ENCODE data around the gene KIF1B. TPM values are rescaled to one million over a fixed set of nuclear protein-coding genes. Genes with fewer than 3 reads are reported as not detected.

KIF1B gene
- total and polyA plus RNA-seq, 4 donors = 8.4 to 40.9 (median 8.9) TPM

- Histone ChIP-seq H3K9me3 (ENCODE audit: control insufficient read depth in 4 of 4, low read length in 3 of 4) (no peaks in the 10 kb centered on the region), H3K27ac (ENCODE audit: low read depth in 1 of 2, low read length in 2 of 2) (no peak overlapping the region), H3K27me3 (ENCODE audit: control insufficient read depth in 4 of 4, insufficient read depth in 4 of 4, low read length in 3 of 4) (no peaks in the 10 kb centered on the region), H3K4me1 (ENCODE audit: control insufficient read depth in 4 of 4, insufficient read depth in 4 of 4, low read length in 3 of 4) (no peaks in the 10 kb centered on the region), H3K9ac (ENCODE audit: low read depth in 1 of 2, low read length in 2 of 2) (no peak overlapping the region), H3K36me3 (ENCODE audit: control insufficient read depth in 4 of 4, insufficient read depth in 3 of 4, low read depth in 1 of 4, low read length in 3 of 4) (peaks cover 10 to 31% (median 29%) of the 10 kb centered on the region in 4 donors), H3K4me3 (ENCODE audit: low read depth in 1 of 3, low read length in 3 of 3) (no peak overlapping the region)
- TF ChIP-seq GABPA (IDR thresholded peaks at IDR 0.05 in 1 of 2, conservative IDR thresholded peaks at IDR 0.05 in 1 of 2) (no peak), RAD21 (IDR thresholded peaks at IDR 0.05) (no peak), RXRA (IDR thresholded peaks at IDR 0.05) (no peak), MAX (IDR thresholded peaks at IDR 0.05) (no peak), NR2F2 (IDR thresholded peaks at IDR 0.05) (no peak), SP1 (IDR thresholded peaks at IDR 0.05) (no peak), FOXA2 (IDR thresholded peaks at IDR 0.05) (no peak), ATF3 (IDR thresholded peaks at IDR 0.05) (no peak), JUND (IDR thresholded peaks at IDR 0.05) (no peak), HNF4A (conservative IDR thresholded peaks at IDR 0.05) (no peak), HNF4G (IDR thresholded peaks at IDR 0.05) (no peak), EGR1 (IDR thresholded peaks at IDR 0.05; ENCODE audit: low read depth in 2 of 2) (no peak), CTCF (IDR thresholded peaks at IDR 0.05; ENCODE audit: low read depth, low read length, missing input control) (no peak), YY1 (IDR thresholded peaks at IDR 0.05) (no peak)
- 85% methylated on average over 5 of the region's 5 CpGs for WGBS
- no peak for DNase-seq (ENCODE audit: low spot score)
Measured at GRCh38 chr1:10177876-10178275, 32.5 kb upstream of the KIF1B start.

GRCh38 chr1:10178597-10179405, 31.6 kb upstream of the KIF1B start:
- no peak overlapping the region for H3K4me3 ChIP-seq (ENCODE audit: low read depth in 1 of 3, low read length in 3 of 3)
- no peak for TF ChIP-seq TAF1 (conservative IDR thresholded peaks at IDR 0.05)
- 89% methylated on average over 22 of the region's 22 CpGs for WGBS
- no peak overlapping the region for H3K27ac ChIP-seq (ENCODE audit: low read depth in 1 of 2, low read length in 2 of 2)
- no peaks in the 10 kb centered on the region for H3K27me3 ChIP-seq (ENCODE audit: control insufficient read depth in 4 of 4, insufficient read depth in 4 of 4, low read length in 3 of 4)
- H3K4me1 ChIP-seq (ENCODE audit: control insufficient read depth in 4 of 4, insufficient read depth in 4 of 4, low read length in 3 of 4) = no peaks in the 10 kb centered on the region
- H3K9ac ChIP-seq (ENCODE audit: low read depth in 1 of 2, low read length in 2 of 2) = no peak overlapping the region
- DNase-seq (ENCODE audit: low spot score) = no peak
- no peaks in the 10 kb centered on the region for H3K9me3 ChIP-seq (ENCODE audit: control insufficient read depth in 4 of 4, low read length in 3 of 4)
- H3K36me3 ChIP-seq (ENCODE audit: control insufficient read depth in 4 of 4, insufficient read depth in 3 of 4, low read depth in 1 of 4, low read length in 3 of 4) = peaks cover 10 to 27% (median 26%) of the 10 kb centered on the region in 4 donors

- H3K27ac ChIP-seq (ENCODE audit: low read depth in 1 of 2, low read length in 2 of 2) = no peak overlapping the region
- no peak for DNase-seq (ENCODE audit: low spot score)
- H3K27me3 ChIP-seq (ENCODE audit: control insufficient read depth in 4 of 4, insufficient read depth in 4 of 4, low read length in 3 of 4) = no peaks in the 10 kb centered on the region
- 96% methylated on average over 23 of the region's 23 CpGs for WGBS
- H3K4me3 ChIP-seq (ENCODE audit: low read depth in 1 of 3, low read length in 3 of 3) = no peak overlapping the region
- peaks cover 10 to 27% (median 26%) of the 10 kb centered on the region in 4 donors for H3K36me3 ChIP-seq (ENCODE audit: control insufficient read depth in 4 of 4, insufficient read depth in 3 of 4, low read depth in 1 of 4, low read length in 3 of 4)
- no peak overlapping the region for H3K9ac ChIP-seq (ENCODE audit: low read depth in 1 of 2, low read length in 2 of 2)
- no peaks in the 10 kb centered on the region for H3K4me1 ChIP-seq (ENCODE audit: control insufficient read depth in 4 of 4, insufficient read depth in 4 of 4, low read length in 3 of 4)
- no peaks in the 10 kb centered on the region for H3K9me3 ChIP-seq (ENCODE audit: control insufficient read depth in 4 of 4, low read length in 3 of 4)
- no peak for TF ChIP-seq YY1 (IDR thresholded peaks at IDR 0.05)
- no peak for TF ChIP-seq TAF1 (conservative IDR thresholded peaks at IDR 0.05)
- no peak for TF ChIP-seq EGR1 (IDR thresholded peaks at IDR 0.05; ENCODE audit: low read depth in 2 of 2)
- no peak for TF ChIP-seq HNF4G (IDR thresholded peaks at IDR 0.05)
- TF ChIP-seq RXRA (IDR thresholded peaks at IDR 0.05) = no peak
- TF ChIP-seq CTCF (IDR thresholded peaks at IDR 0.05; ENCODE audit: low read depth, low read length, missing input control) = no peak
- TF ChIP-seq RAD21 (IDR thresholded peaks at IDR 0.05) = no peak
- no peak for TF ChIP-seq MAX (IDR thresholded peaks at IDR 0.05)
- TF ChIP-seq JUND (IDR thresholded peaks at IDR 0.05) = no peak
- TF ChIP-seq ZBTB33 (IDR thresholded peaks at IDR 0.05) = no peak
- TF ChIP-seq FOXA2 (IDR thresholded peaks at IDR 0.05) = no peak
- no peak for TF ChIP-seq FOXA1 (IDR thresholded peaks at IDR 0.05)
- no peak for TF ChIP-seq GABPA (IDR thresholded peaks at IDR 0.05 in 1 of 2, conservative IDR thresholded peaks at IDR 0.05 in 1 of 2)
- TF ChIP-seq SP1 (IDR thresholded peaks at IDR 0.05) = no peak
- TF ChIP-seq NR2F2 (IDR thresholded peaks at IDR 0.05) = no peak
- no peak for TF ChIP-seq HNF4A (conservative IDR thresholded peaks at IDR 0.05)
Measured at GRCh38 chr1:10179406-10180091, 30.8 kb upstream of the KIF1B start.

Measured in liver (tissue), 9 donors.